A549 treated with GW870086 at 1 μM for 4 hours (cell line): ENCODE results near the gene PDAP1. TPM values are rescaled to one million over a fixed set of nuclear protein-coding genes. Genes with fewer than 3 reads are reported as not detected.

ENCODE experiments used
- total RNA-seq: library from RNA; stranded (reverse); fragments of 200-300 nt; extraction: Qiagen RNA extraction; gene quantifications from 5 replicates; pipeline ENCODE4 v1.2.3, GENCODE V29; 2022; ENCODE audit warnings: low read depth

The PDAP1 gene, protein sequence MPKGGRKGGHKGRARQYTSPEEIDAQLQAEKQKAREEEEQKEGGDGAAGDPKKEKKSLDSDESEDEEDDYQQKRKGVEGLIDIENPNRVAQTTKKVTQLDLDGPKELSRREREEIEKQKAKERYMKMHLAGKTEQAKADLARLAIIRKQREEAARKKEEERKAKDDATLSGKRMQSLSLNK
- 165 to 205 TPM (median 176 TPM) in 5 replicates for total RNA-seq

DNA sequence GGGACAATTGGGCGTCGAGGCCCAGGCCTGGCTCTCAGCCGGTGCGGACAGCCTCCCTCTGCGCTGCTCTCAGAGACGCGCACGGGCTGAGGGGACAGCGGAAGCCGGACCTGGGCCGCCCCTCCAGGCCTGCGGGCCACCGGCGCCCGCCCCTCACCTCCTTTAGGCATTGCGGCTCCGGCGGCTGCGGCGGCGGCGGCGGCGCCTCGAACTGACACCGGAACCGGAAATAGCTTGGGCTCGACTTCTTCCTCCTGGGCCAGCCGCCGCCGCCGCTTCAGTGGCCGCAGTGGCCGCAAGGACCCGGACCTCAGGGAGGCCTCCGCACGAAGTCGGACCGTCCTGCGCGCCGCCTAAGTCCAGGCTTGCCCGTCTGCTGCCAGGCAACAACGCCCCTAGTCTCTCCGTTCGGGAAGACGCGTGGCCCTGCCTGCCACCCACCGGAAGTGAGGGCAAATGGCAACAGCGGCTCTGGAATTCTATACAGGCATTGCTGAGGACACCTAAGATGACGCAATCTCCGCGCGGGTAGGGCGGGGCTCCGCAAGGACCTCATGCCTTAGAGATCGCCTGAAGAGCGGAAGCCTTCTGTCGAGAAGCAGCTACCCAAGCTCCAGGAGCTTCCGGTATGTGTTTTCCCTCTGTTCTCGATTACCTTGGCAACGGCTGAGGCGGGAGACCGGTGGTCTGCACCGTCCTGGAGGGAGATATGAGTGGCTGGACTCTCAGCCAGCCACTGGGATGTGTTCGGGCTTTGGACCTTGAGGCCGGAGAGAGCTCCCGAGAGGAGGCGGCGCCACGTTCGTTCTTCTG lies at the start of gene PDAP1, which contains the start of gene BUD31:
Gene PDAP1 (minus strand): TSS at position 219 of the 813 bp plus-strand sequence. CDS start 49 bp downstream, at position 170.
Gene BUD31 (plus strand): TSS at position 591 of the 813 bp plus-strand sequence. CDS start 2,124 bp downstream, outside the sequence.

DNA sequence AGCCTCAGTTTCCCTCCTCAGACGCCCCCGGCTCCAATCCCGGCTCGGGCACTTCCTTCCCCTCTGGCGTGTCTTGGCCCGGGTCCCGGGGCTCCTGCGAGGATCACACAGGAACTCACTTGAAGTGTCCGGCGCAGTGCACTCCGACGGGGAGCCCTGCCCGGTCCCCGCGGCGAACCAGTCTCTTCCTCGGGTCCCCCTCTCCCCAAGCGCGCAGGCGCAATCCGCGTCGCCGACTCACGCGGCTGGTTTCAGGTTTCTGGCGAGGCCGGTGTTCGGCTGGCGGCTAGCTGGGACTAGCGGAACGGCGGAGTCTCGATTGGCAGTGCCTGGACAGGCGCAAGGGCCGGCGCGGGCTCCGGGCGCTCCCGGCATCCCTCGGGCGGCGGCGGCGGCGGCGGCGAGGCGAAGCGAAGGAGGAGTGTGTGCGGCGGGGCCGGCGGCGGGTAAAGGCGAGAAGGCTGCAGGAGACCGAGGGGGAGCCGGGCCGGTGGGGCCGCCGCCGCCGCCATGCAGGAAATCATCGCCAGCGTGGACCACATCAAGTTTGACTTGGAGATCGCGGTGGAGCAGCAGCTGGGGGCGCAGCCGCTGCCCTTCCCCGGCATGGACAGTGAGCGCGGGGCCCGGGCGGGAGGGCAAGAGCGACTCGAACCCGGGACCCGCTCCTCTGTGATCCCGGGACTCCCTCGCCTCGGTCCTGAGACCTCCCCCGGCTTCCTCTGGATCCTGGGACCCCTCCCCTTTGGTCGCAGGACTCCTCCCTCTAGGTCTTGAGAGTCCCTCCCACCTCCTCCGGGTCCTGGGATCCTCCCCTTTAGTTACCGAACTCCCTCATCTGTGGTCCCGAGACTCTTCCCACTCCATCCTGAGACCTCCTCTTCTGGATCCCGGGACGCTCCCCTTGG lies 30.4 kb upstream of the PDAP1 start, which contains the start of the genes CPSF4 and PTCD1:
Gene CPSF4 (plus strand): TSS at position 371 of the 908 bp plus-strand sequence. CDS start 140 bp downstream, at position 511.
Gene PTCD1 (minus strand): TSS at position 226 of the 908 bp plus-strand sequence. CDS start 3,556 bp downstream, outside the sequence.

DNA sequence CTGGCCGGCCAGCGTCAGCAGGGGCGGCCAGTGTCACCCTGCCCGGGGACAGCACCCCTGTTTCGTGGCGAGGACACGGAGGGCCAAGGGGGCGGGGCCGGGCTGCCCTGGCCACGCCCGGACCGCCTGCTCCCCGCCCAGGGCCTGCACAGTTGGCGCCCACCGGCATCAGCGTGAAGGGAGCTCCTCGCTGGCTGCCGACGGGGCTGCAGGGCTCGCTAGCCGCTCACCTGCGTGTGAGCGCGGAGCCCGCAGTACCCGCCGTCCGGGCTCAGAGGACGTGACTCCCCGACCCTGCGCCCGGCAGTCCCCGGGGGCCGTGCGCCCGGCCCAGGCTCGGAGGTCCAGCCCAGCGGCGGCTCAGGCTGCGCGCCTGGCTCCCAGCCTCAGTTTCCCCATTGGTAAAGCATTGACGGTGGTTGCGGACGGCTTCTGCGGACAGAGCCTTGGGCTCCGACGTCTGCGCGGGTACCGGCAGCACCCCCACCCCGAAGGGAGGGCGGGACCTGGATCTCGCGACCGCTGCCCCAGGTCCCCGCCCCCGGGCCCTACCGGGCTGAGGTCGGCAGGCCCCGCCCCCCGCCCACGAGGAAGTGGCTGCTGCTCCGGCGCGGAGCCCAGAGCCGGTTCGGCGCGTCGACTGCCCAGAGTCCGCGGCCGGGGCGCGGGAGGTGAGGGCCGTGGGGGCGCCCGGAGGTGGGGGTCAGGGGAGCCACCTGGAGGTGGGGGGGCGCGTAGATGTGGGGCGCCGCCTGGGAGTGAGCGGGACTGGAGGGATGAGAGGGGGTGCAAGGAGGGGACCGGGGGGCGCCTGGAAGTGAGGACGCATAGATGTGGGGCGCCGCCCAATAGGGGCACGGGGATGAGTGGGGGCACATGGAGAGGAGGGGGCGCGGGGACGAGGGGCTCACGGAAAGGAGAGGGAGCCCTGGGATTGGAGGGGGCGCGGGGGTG lies 34.0 kb downstream of the PDAP1 start, which contains the start of gene ARPC1B:
Gene ARPC1B (plus strand): TSS at position 620 of the 954 bp plus-strand sequence. CDS start 10,985 bp downstream, outside the sequence.

Other genes with a start within 250 kb of the PDAP1 start
- gene KPNA7, start 200.5 kb downstream of the PDAP1 start, total RNA-seq, result 0.85 to 1.4 TPM (median 1.2 TPM) in 5 replicates
- gene MYH16, start 135.8 kb downstream of the PDAP1 start, total RNA-seq, result 0.32 to 0.70 TPM (median 0.39 TPM) in 5 replicates
- 121 to 134 TPM (median 125 TPM) in 5 replicates for gene ARPC1A, start 82.7 kb downstream of the PDAP1 start, total RNA-seq
- gene ARPC1B, start 33.9 kb downstream of the PDAP1 start, total RNA-seq, result 270 to 304 TPM (median 283 TPM) in 5 replicates
- 131 to 155 TPM (median 144 TPM) in 5 replicates for gene BUD31, start 372 bp upstream of the PDAP1 start, total RNA-seq
- gene PTCD1, start 30.2 kb upstream of the PDAP1 start, total RNA-seq, result 5.8 to 8.7 TPM (median 7.5 TPM) in 5 replicates
- 32.9 to 43.8 TPM (median 40.8 TPM) in 5 replicates for gene CPSF4, start 30.3 kb upstream of the PDAP1 start, total RNA-seq
- 868 to 1,459 TPM (median 873 TPM) in 5 replicates for gene ATP5MF, start 57.6 kb upstream of the PDAP1 start, total RNA-seq
- gene ZNF789, start 64.3 kb upstream of the PDAP1 start, total RNA-seq, result 6.8 to 11.9 TPM (median 8.2 TPM) in 5 replicates
- gene ZNF394, start 91.7 kb upstream of the PDAP1 start, total RNA-seq, result 15.6 to 21.2 TPM (median 18.3 TPM) in 5 replicates
- 9.0 to 9.9 TPM (median 9.2 TPM) in 5 replicates for gene ZKSCAN5, start 96.1 kb upstream of the PDAP1 start, total RNA-seq
- 4.9 to 7.0 TPM (median 6.9 TPM) in 5 replicates for gene FAM200A, start 143.5 kb upstream of the PDAP1 start, total RNA-seq
- 52.7 to 61.6 TPM (median 54.2 TPM) in 5 replicates for gene ZNF655, start 150.0 kb upstream of the PDAP1 start, total RNA-seq
- 0.91 to 1.6 TPM (median 1.0 TPM) in 5 replicates for gene TMEM225B, start 189.7 kb upstream of the PDAP1 start, total RNA-seq
- gene ZSCAN25, start 208.3 kb upstream of the PDAP1 start, total RNA-seq, result 8.2 to 10.3 TPM (median 9.1 TPM) in 5 replicates